ENCODE measurements around the gene IP6K3.
A peak's percentile ranks its signal among the peaks of the same experiment; 100 is the strongest.

IP6K3 gene

GRCh38 chr6:33744001-33744848 lies 2.5 kb downstream of the IP6K3 start:
- peak in 55 of 58 donors; percentile 11 to 81 (median 51) for DNase-seq

GRCh38 chr6:33742837-33743236 lies 3.9 kb downstream of the IP6K3 start:
- DNase-seq, result peak in 1 of 58 donors; percentile 13

- DNase-seq, result no peak
These were observed 4.6 kb downstream of the IP6K3 start for GRCh38 chr6:33742092-33742491.

DNA sequence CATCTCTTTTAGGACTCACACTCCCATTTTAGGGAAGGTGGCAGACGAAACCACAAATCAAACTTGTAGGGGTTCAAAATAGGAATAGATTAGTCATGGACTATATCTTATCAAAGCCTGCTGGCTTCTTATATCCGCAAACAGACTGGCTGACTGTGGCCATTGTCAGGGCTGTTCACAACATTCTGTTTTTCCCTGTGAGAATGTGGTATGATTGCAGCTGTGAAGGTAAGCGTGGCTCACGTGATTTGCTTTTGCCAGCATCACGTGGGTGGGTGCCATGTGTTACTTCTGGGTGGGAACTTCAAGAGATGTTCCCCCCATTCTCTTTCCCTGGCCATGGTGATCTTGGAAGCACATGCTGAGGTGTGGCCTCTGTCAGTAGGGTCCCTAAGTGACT lies 5.9 kb downstream of the IP6K3 start:
- no peak for DNase-seq

GRCh38 chr6:33740204-33740608 lies 6.5 kb downstream of the IP6K3 start:
- no peak for DNase-seq

GRCh38 chr6:33739571-33739970 lies 7.1 kb downstream of the IP6K3 start:
- DNase-seq, result no peak

GRCh38 chr6:33738879-33739278 lies 7.8 kb downstream of the IP6K3 start:
- DNase-seq, result no peak

DNA sequence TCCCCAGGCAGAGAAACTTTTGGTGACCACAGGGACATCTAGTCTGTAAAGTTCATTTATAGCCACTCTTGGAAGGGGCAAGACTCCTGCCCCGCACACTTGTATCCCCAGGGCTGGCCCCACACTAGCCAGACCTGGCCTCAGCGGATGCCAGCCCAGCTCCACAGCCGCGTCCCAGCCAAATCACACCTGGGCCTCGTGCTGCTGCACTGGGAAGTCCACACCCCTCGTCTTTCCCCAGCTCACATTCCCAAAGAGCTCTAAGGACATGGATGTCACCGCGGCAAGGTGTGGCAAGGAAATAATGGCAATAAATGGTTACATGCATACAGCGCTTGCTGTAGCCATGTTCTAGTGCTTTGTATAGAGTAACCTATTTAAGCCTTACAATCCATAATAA lies 8.6 kb downstream of the IP6K3 start:
- DNase-seq, result no peak

DNA sequence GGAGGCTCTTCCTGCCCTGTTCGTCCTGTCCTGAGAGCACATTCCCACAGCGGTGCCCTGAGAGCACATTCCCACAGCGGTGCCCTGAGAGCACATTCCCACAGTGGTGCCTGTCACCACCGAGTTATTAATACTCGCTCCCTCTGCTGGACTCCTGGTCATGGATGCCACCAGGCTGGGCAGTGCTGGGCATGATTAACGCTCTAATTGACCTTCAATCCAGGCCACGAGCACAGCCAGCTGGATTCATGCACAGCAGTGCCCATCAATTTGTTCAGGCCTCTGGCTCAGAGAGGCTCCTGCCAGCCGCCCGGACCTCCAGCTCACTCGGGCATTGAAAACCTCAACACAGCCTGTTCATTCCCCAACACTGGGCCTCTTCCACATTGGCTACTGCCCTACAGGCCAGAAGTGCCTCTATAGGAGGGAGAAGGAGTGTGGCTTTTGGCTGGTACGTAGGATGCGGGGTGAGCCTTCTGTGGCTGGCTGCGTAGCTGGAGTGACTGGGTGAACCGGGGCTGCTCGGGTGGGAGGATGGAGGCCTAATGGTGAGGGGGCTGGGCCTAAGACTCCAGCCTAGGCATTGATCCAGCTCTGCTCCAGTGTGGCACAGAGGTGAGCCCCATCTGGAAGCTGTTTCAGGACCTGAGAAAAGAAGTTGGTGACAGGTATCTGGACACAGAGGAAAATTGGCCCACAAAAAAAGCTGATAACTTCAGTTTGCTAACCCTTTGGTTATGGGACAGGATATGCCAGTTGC lies 9.3 kb downstream of the IP6K3 start:
- peak in 5 of 58 donors; percentile 6 to 14 (median 11) for DNase-seq

DNA sequence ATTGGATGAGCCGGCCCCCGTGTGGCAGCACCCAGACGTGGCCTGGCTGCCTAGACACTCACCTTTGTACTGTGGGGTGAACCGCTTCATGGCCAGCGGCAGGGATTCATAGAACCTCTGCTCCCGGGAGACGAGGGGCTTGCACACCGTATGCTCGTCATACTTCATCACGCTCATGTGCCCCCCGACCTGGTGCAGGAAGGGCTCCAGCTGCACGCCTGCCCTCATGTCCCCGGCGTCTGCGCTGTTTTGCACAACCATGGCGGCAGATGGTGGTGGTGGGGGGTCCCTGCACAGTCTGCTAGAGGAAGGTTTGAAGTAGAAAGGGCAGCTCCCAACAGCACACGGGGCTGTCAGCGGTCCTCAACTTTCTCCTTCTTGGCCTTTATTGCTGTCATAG lies 11.5 kb downstream of the IP6K3 start:
- no peak for DNase-seq

- DNase-seq, result no peak
These were observed 13.0 kb downstream of the IP6K3 start for GRCh38 chr6:33733709-33734007.

DNA sequence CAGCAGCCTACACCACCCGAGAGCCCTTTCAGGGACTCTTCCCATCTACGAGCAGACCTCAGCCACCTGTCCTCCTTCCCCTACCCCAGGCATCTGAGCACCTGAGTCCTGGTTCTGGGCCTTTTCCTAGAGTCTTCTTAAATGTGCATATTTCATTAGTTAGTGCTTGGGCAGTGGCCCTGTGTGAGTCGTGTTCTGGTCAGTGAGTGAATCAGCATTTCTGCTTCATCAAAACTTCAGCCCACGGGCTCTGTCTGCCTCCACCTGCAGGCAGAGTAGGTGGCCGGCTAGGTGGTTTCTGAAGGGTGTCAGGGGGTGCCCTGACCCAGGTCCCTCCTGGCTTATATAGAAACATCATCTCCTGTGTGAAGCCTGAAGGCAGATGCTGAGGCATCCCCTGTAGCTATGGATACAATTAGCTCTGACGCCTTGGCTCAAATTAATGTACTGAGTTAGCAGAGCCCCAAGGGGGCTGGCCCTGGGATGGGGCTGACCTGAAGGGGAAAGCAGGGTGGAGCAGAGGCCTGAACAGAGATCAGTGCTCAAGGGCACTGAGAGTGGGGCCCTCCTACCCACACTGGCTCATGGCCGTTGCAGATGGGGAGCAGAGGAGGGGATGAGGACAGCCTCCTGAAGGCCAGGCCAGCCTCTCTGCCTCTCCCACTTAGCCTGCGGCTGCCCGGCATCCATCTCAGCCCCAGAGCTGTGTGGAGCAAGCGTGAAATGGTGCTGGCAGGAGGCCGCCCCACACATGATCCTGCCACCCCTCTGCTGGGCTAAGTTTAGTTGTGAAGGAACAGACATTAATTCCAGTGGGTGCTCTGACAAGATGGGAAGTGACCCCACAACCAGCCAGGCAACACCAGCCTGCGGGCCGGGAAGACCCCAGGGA lies 13.6 kb downstream of the IP6K3 start:
- no peak for DNase-seq

- DNase-seq, result no peak
These were observed 14.3 kb downstream of the IP6K3 start for GRCh38 chr6:33732385-33732784.

- DNase-seq, result no peak
These were observed 14.9 kb downstream of the IP6K3 start for GRCh38 chr6:33731751-33732282.

DNA sequence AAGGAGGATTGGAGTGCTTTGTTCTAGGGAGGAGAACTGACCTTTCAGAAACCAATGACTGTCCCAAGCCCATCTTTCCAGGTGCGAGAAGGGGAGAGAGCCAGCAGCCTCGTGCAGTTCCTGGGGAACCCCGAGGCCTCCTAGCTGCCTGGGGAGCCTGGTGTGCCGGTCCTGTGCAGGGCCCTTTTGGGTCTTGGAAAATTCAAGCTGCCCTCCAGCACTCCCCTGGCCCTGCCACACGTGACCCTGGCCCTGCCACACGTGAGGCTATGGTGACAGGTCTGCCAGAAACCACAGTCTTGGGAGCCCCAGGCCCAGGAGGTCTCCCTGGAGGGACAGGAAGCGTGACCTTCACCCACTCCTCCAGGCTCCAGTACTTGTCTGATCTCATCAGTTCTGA lies 15.7 kb downstream of the IP6K3 start:
- no peak for DNase-seq

GRCh38 chr6:33730611-33731010 lies 16.1 kb downstream of the IP6K3 start:
- DNase-seq, result peak in 1 of 58 donors; percentile 43

DNA sequence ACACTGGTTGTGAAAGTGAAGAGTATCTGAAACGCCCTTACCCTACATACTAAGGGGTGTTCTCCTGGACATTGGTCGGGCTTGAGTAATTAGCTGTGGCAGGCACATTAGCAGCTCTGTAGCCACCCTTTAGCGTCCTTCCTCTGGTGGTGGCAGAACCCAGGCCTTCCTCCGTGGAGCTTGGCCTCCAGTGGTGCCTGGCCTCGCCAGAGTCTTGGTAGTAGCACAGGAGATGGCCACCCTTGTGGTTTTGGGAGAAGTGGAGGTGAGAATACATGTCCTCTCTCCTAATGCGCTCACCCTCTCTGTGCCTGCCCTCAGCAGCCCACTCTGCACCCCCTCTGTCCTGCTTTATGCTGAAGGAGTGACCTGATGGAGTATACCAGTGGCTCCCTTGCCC lies 17.6 kb downstream of the IP6K3 start:
- DNase-seq, result no peak

DNA sequence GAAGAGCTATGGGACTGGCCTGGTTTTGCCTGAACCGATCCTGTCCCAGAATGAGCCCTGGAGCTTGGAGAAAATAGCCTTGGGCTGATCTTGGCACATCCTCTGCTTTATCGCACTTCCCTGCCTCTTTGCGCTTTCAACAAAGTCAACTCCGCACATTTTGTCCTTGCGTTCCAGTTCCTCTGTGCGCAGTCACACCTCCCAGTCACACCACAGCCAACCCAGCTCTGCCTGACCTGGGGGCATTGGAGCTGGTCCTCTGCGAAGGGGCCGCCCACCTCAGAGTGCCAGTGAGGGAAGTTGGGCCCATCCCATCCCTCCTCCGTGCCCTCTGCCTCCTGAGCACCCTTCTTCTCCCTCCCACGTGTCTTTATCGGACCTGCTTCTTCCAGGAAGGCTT lies 18.3 kb downstream of the IP6K3 start:
- no peak for DNase-seq

DNA sequence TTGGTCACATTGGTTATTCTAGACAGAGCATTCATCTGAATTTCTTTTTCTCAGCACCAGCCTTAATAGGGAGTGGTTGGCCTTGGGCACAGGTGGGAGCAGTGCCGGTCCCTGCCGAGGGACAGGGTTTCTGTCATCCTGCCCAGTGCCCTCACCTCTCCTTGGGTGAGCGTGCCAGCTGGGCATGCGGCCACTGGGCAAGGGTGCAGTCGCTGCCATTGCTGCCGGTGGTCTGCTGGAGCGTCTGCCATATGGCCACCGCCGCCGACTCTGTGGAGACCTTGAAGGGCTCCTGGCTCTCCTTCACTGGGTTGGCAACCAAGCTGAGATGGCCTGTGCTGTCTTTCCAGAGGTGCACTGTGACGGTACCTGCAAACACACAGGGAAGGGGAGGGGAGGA lies 18.8 kb downstream of the IP6K3 start:
- DNase-seq, result peak in 3 of 58 donors; percentile 18 to 47 (median 22)

GRCh38 chr6:33727126-33727525 lies 19.6 kb downstream of the IP6K3 start:
- no peak for DNase-seq

- no peak for DNase-seq
These were observed 20.0 kb downstream of the IP6K3 start for GRCh38 chr6:33726696-33727095.
